Colonic mucosa (tissue), 4 donors: ENCODE results near the gene MS4A12. TPM values are rescaled to one million over a fixed set of nuclear protein-coding genes. Genes with fewer than 3 reads are reported as not detected.
"Not testable (repeated sequence)": the region's sequence is repeated elsewhere in the genome, so short reads cannot be mapped to it uniquely, and the experiment has no call there.

Source experiments
- DNase-seq: peaks from one replicate; pipeline ENCODE4 v3.0.0-alpha.2; 2020
- H3K27ac ChIP-seq: fragments of 200-600 bp; one replicate; pipeline ENCODE4 v1.8.0; 2021
- H3K27me3 ChIP-seq: fragments of 200-600 bp; one replicate; pipeline ENCODE4 v1.8.0; 2021
- H3K36me3 ChIP-seq: fragments of 200-600 bp; one replicate; pipeline ENCODE4 v1.8.0; 2021
- H3K4me1 ChIP-seq: fragments of 200-600 bp; one replicate; pipeline ENCODE4 v1.8.0; 2021; ENCODE audit warnings: mild to moderate bottlenecking
- H3K4me3 ChIP-seq: fragments of 200-600 bp; one replicate; pipeline ENCODE4 v1.8.0; 2021
- H3K9ac ChIP-seq, 2 donors: one replicate each; pipeline ENCODE4 v1.7.0; 2013; ENCODE audit warnings: control low read depth in 2 of 2, low read depth in 2 of 2, low read length in 2 of 2
- H3K9me3 ChIP-seq: fragments of 200-600 bp; one replicate; pipeline ENCODE4 v1.8.0; 2021
- CTCF ChIP-seq: fragments of 200-600 bp; IDR thresholded peaks from one replicate; pipeline ENCODE4 v1.8.0; 2022; ENCODE audit warnings: antibody characterized with exemption, mild to moderate bottlenecking
- intact Hi-C: fragments of 100-400 bp; cut with DNase I; formaldehyde crosslinking; loops from one replicate; pipeline ENCODE4 v1.14.1; 2022
- total RNA-seq, 2 donors: library from RNA; stranded (reverse); fragmentation: NEBNext Ultra II Directional in 1 of 2; extraction: Animal tissue kit (Norgen Biotek cat#: 25700) in 1 of 2; gene quantifications; one replicate each; pipeline ENCODE4 v1.2.1, GENCODE V29; 2021
- donor health status: healthy.
- donor health status: DM: no; HTN: no; CAD: no.
- donor health status: DM: no; HTN: no; CAD: no.

The MS4A12 gene, protein sequence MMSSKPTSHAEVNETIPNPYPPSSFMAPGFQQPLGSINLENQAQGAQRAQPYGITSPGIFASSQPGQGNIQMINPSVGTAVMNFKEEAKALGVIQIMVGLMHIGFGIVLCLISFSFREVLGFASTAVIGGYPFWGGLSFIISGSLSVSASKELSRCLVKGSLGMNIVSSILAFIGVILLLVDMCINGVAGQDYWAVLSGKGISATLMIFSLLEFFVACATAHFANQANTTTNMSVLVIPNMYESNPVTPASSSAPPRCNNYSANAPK
- total RNA-seq, result 100 to 1,000 TPM in 1 of 2 donors, 10 to 100 TPM in 1; 46.5 to 445 TPM

DNA sequence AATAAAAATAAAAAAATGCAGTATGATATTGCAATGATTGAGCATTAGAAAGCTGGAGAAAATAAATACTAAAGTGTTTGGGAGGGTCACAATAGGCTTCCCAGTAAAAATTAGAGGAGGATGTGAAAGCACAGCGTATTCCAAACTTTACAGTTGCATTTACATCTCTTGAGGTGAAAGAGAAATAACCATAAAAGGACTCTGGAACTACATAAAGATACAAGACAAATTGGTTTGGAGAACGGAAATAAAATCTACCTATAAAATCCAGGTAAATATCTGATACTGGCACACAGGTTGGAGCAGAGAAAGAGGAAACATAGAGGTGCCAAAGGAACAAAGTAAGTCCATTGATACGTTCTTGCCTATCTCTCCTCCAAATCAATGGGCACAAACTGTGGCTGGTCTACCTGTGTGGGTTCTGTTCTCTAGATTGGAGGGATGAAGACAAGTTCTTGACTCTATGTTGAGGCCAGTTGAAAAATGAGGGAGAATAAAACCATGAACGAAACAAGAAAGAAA lies at the start of gene MS4A12:
Gene MS4A12, plus strand, starts transcription at position 291 of the 522 bp plus-strand sequence. CDS start 4,541 bp downstream, outside the sequence.
- Histone ChIP-seq H3K27ac (peak within 1 kb of the TSS; percentile 18), H3K36me3 (no peaks in the 10 kb centered on the region), H3K4me1 (no peaks in the 10 kb centered on the region), H3K27me3 (no peaks in the 10 kb centered on the region), H3K9me3 (no peaks in the 10 kb centered on the region), H3K9ac (peak within 1 kb of the TSS in 1 of 2 donors; percentile 19), H3K4me3 (no peak within 1 kb of the TSS)
- intact Hi-C loops, result no loop called here
- no peak for TF ChIP-seq CTCF
- DNase-seq, result no peak

GRCh38 chr11:60447070-60447469 lies 45.5 kb upstream of the MS4A12 start:
- Histone ChIP-seq H3K27me3 (no peaks in the 10 kb centered on the region), H3K4me3 (no peak overlapping the region), H3K4me1 (no peaks in the 10 kb centered on the region), H3K9me3 (no peaks in the 10 kb centered on the region), H3K9ac (no peak overlapping the region), H3K36me3 (no peaks in the 10 kb centered on the region), H3K27ac (no peak overlapping the region)
- no peak for TF ChIP-seq CTCF
- DNase-seq, result no peak
- intact Hi-C loops, result no loop called here

GRCh38 chr11:60447846-60448245 lies 44.7 kb upstream of the MS4A12 start:
- no peak overlapping the region for H3K9ac ChIP-seq
- H3K27ac ChIP-seq, result no peak overlapping the region
- no peak overlapping the region for H3K4me3 ChIP-seq
- intact Hi-C loops, result no loop called here
- no peaks in the 10 kb centered on the region for H3K4me1 ChIP-seq
- no peaks in the 10 kb centered on the region for H3K27me3 ChIP-seq
- no peaks in the 10 kb centered on the region for H3K9me3 ChIP-seq
- H3K36me3 ChIP-seq, result no peaks in the 10 kb centered on the region
- no peak for DNase-seq
- TF ChIP-seq CTCF, result no peak

DNA sequence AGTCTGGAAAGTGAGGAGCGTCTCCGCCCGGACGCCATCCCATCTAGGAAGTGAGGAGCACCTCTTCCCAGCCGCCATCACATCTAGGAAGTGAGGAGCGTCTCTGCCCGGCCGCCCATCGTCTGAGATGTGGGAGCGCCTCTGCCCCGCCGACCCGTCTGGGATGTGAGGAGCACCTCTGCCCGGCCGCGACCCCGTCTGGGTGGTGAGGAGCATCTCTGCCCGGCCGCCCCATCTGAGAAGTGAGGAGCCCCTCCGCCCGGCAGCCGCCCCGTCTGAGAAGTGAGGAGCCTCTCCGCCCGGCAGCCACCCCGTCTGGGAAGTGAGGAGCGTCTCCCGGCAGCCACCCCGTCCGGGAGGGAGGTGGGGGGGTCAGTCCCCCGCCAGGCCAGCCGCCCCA lies 41.4 kb upstream of the MS4A12 start:
- H3K36me3 ChIP-seq, H3K4me1 ChIP-seq, DNase-seq, H3K9me3 ChIP-seq, intact Hi-C loops, H3K27ac ChIP-seq, H3K9ac ChIP-seq, H3K27me3 ChIP-seq, H3K4me3 ChIP-seq: not testable (repeated sequence)

DNA sequence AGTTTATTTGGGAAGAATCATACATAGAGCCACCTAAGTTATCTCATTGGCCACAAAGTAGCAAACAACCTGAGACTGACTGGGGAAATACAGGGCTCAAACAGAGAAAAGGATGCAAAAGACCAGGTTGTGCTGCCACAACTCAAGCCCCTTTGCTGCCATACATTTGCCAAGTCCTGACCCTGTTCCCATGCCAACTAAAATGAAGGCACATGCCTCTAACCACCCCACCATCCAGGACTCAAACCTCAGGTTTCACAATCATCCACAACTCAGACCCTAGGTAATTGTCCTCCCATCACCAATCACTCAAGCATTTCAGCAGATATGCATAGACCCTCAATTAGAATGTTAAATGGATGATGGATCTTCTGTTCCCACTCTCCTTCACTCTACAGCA lies 38.4 kb upstream of the MS4A12 start:
- H3K27me3 ChIP-seq, result no peaks in the 10 kb centered on the region
- no peak overlapping the region for H3K4me3 ChIP-seq
- no peak for TF ChIP-seq CTCF
- no peak overlapping the region for H3K9ac ChIP-seq
- no peak for DNase-seq
- intact Hi-C loops, result no loop called here
- H3K36me3 ChIP-seq, result no peaks in the 10 kb centered on the region
- H3K4me1 ChIP-seq, result no peaks in the 10 kb centered on the region
- no peaks in the 10 kb centered on the region for H3K9me3 ChIP-seq
- no peak overlapping the region for H3K27ac ChIP-seq

DNA sequence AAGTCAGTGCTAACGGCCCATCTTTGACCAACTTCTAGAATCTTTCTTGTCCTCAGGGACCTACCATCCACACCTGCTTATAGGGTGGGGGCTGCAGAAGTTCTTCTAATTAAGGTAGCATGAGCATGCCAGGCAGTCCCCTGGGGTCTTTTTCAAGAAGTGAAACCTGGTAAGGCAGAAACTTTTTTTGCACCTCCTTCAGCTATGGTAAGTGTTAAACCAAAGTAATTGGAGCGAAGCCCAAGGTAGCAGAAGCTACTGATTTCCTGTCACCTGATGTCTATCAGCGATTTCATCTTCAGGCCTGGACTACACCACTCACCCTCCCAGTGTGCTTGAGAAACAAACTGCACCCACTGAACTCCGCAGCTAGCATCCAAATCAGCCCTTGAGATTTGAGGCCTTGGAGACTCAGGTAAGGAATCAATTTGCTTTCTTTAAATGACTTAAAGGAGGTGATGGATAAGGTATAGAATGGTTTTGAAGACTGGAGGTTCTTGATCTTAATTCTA lies 37.0 kb upstream of the MS4A12 start, which contains the start of gene MS4A1:
Gene MS4A1, plus strand, starts transcription at position 317 of the 512 bp plus-strand sequence. CDS start 6,528 bp downstream, outside the sequence.
- Histone ChIP-seq H3K9ac (no peak within 1 kb of the TSS), H3K4me3 (no peak within 1 kb of the TSS), H3K9me3 (no peaks in the 10 kb centered on the region), H3K27ac (no peak within 1 kb of the TSS), H3K4me1 (no peaks in the 10 kb centered on the region), H3K27me3 (no peaks in the 10 kb centered on the region), H3K36me3 (no peaks in the 10 kb centered on the region)
- TF ChIP-seq CTCF, result no peak
- intact Hi-C loops, result no loop called here
- no peak for DNase-seq
